COR-L47 (cell line): ENCODE data around the gene KLHL6.
"Not testable (repeated sequence)": the region's sequence is repeated elsewhere in the genome, so short reads cannot be mapped to it uniquely, and the experiment has no call there.

Experiments
- DNase-seq: peaks from one replicate; lab custom pipeline; 2025; lab: John Stamatoyannopoulos, UW

Gene KLHL6

GRCh38 chr3:183529717-183530116 lies 25.8 kb downstream of the KLHL6 start:
- no peak for DNase-seq

GRCh38 chr3:183529185-183529584 lies 26.3 kb downstream of the KLHL6 start:
- DNase-seq: no peak

- DNase-seq: not testable (repeated sequence)
Measured at GRCh38 chr3:183528758-183529157, 26.7 kb downstream of the KLHL6 start.

- no peak for DNase-seq
Measured at GRCh38 chr3:183527428-183528379, 27.8 kb downstream of the KLHL6 start.

- no peak for DNase-seq
Measured at GRCh38 chr3:183526838-183527427, 28.6 kb downstream of the KLHL6 start.

GRCh38 chr3:183524476-183524875 lies 31.0 kb downstream of the KLHL6 start:
- DNase-seq: no peak

- not testable (repeated sequence) for DNase-seq
Measured at GRCh38 chr3:183520741-183521556, 34.6 kb downstream of the KLHL6 start.

- not testable (repeated sequence) for DNase-seq
Measured at GRCh38 chr3:183520295-183520694, 35.2 kb downstream of the KLHL6 start.

- no peak for DNase-seq
Measured at GRCh38 chr3:183519891-183520290, 35.6 kb downstream of the KLHL6 start.

GRCh38 chr3:183518491-183519251 lies 36.8 kb downstream of the KLHL6 start:
- DNase-seq: no peak

- no peak for DNase-seq
Measured at GRCh38 chr3:183517607-183518006, 37.9 kb downstream of the KLHL6 start.

GRCh38 chr3:183515968-183516851 lies 39.3 kb downstream of the KLHL6 start:
- DNase-seq: no peak

GRCh38 chr3:183514021-183514420 lies 41.5 kb downstream of the KLHL6 start:
- DNase-seq: no peak

- no peak for DNase-seq
Measured at GRCh38 chr3:183513046-183513706, 42.3 kb downstream of the KLHL6 start.

- DNase-seq: not testable (repeated sequence)
Measured at GRCh38 chr3:183511286-183512131, 44.0 kb downstream of the KLHL6 start.

GRCh38 chr3:183508821-183509220 lies 46.7 kb downstream of the KLHL6 start:
- DNase-seq: no peak

GRCh38 chr3:183507551-183507950 lies 48.0 kb downstream of the KLHL6 start:
- no peak for DNase-seq

GRCh38 chr3:183506674-183507320 lies 48.7 kb downstream of the KLHL6 start:
- DNase-seq: no peak

- no peak for DNase-seq
Measured at GRCh38 chr3:183504597-183504996, 50.9 kb downstream of the KLHL6 start.
